Neural cell (in vitro differentiated cells): ENCODE data around the gene ZNF837.

Experiments
- POLR2AphosphoS5 ChIP-seq: IDR thresholded peaks from 2 replicates; pipeline ENCODE4 v1.6.1; 2012
- TF ChIP-seq, protein P1 (sequence below): fragments of 450-650 bp; IDR thresholded peaks from 2 replicates; pipeline ENCODE4 v1.5.1; 2014; ENCODE audit warnings: antibody characterized with exemption, mild to moderate bottlenecking, moderate library complexity; ENCODE audit not compliant: poor library complexity, severe bottlenecking

DNA sequence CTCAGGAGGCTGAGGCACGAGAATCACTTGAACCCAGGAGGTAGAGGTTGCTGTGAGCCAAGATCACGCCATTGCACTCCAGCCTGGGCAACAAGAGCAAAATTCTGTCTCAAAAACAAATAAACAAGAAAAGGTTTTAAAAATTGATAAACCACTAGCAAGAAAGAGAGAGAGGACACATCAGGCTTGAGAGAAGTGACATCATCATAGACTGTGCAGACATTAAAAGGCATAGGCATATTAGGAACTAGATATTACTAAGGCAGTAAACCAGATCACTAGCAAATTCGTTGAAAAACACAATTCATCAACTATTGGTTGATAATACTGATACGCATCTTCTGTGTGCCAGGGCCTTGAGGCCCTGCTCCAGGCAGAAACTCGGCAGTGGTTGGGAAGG is 35.3 kb downstream of the ZNF837 start:
- TF ChIP-seq POLR2AphosphoS5, result no peak
- TF ChIP-seq, protein P1, sequence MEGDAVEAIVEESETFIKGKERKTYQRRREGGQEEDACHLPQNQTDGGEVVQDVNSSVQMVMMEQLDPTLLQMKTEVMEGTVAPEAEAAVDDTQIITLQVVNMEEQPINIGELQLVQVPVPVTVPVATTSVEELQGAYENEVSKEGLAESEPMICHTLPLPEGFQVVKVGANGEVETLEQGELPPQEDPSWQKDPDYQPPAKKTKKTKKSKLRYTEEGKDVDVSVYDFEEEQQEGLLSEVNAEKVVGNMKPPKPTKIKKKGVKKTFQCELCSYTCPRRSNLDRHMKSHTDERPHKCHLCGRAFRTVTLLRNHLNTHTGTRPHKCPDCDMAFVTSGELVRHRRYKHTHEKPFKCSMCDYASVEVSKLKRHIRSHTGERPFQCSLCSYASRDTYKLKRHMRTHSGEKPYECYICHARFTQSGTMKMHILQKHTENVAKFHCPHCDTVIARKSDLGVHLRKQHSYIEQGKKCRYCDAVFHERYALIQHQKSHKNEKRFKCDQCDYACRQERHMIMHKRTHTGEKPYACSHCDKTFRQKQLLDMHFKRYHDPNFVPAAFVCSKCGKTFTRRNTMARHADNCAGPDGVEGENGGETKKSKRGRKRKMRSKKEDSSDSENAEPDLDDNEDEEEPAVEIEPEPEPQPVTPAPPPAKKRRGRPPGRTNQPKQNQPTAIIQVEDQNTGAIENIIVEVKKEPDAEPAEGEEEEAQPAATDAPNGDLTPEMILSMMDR, result no peak
